ENCODE results near the gene LDLRAD4.

Gene LDLRAD4

GRCh38 chr18:13439461-13439860, 220.9 kb downstream of the LDLRAD4 start:
- no peak for DNase-seq

- no peak for DNase-seq
Measured at GRCh38 chr18:13440277-13441248, 222.0 kb downstream of the LDLRAD4 start.

- DNase-seq = no peak
Measured at GRCh38 chr18:13441736-13442135, 223.2 kb downstream of the LDLRAD4 start.

- no peak for DNase-seq
Measured at GRCh38 chr18:13442451-13442850, 223.9 kb downstream of the LDLRAD4 start.

- DNase-seq = no peak
Measured at GRCh38 chr18:13443552-13443951, 225.0 kb downstream of the LDLRAD4 start.

GRCh38 chr18:13444430-13445240, 226.1 kb downstream of the LDLRAD4 start:
- no peak for DNase-seq

GRCh38 chr18:13445241-13445897, 226.8 kb downstream of the LDLRAD4 start:
- no peak for DNase-seq

- no peak for DNase-seq
Measured at GRCh38 chr18:13446024-13446423, 227.5 kb downstream of the LDLRAD4 start.

GRCh38 chr18:13446610-13447461, 228.3 kb downstream of the LDLRAD4 start:
- peak; percentile 51 for DNase-seq

- DNase-seq = no peak
Measured at GRCh38 chr18:13447621-13448334, 229.2 kb downstream of the LDLRAD4 start.

GRCh38 chr18:13448335-13448795, 229.8 kb downstream of the LDLRAD4 start:
- DNase-seq = no peak

GRCh38 chr18:13449651-13450050, 231.1 kb downstream of the LDLRAD4 start:
- no peak for DNase-seq

- no peak for DNase-seq
Measured at GRCh38 chr18:13450289-13451212, 232.0 kb downstream of the LDLRAD4 start.

GRCh38 chr18:13451213-13451540, 232.6 kb downstream of the LDLRAD4 start:
- DNase-seq = no peak

GRCh38 chr18:13451661-13452387, 233.3 kb downstream of the LDLRAD4 start:
- DNase-seq = no peak

GRCh38 chr18:13452388-13452811, 233.8 kb downstream of the LDLRAD4 start:
- DNase-seq = no peak

GRCh38 chr18:13452871-13453680, 234.5 kb downstream of the LDLRAD4 start:
- DNase-seq = no peak

- no peak for DNase-seq
Measured at GRCh38 chr18:13453714-13454113, 235.2 kb downstream of the LDLRAD4 start.
